Activated naive CD4-positive, alpha-beta T cell treated with anti-CD3 and anti-CD28 coated beads, Interleukin-2, amount 50 U/mL, for 72 hours (primary cell): Measurements from ENCODE around the gene IL24. TPM values are rescaled to one million over a fixed set of nuclear protein-coding genes. Genes with fewer than 3 reads are reported as not detected.

Source experiments
- ATAC-seq, 2 donors: fragments of 150-1000 bp; cut with Tn5 transposase; 2 replicates each; pipeline ENCODE4 v1.10.0; 2021; ENCODE audit warnings: mild to moderate bottlenecking in 2 of 2, moderate library complexity in 2 of 2
- DNase-seq, 2 donors: peaks; one replicate each; pipeline ENCODE4 v3.0.0; 2021 to 2022; ENCODE audit warnings: low spot score in 2 of 2
- H3K27ac Mint-ChIP-seq, 2 donors: one replicate each; pipeline ENCODE4 v1.8.0; 2022; ENCODE audit warnings: mild to moderate bottlenecking in 2 of 2, mixed read lengths in 2 of 2
- H3K36me3 Mint-ChIP-seq, 2 donors: one replicate each; pipeline ENCODE4 v1.8.0; 2022; ENCODE audit warnings: mixed read lengths in 2 of 2
- H3K9me3 Mint-ChIP-seq, 2 donors: one replicate each; pipeline ENCODE4 v1.8.0; 2022; ENCODE audit warnings: mixed read lengths in 2 of 2
- total RNA-seq, 2 donors: library from RNA; stranded (reverse); gene quantifications; one replicate each; pipeline ENCODE4 v1.2.3, GENCODE V29; 2022

Gene IL24
- total RNA-seq, 2 donors from 2014 or later: 19.0 to 22.2 TPM

- Mint-ChIP-seq H3K36me3 (peaks cover 0 to 5% of the 10 kb centered on the region in 2 donors), H3K9me3 (peaks cover 5 to 6% of the 10 kb centered on the region in 2 donors), H3K27ac (no peak overlapping the region)
- DNase-seq: no peak
- no peak for ATAC-seq
Measured at GRCh38 chr1:206868264-206868663, 29.0 kb upstream of the IL24 start.

GRCh38 chr1:206872139-206872538, 25.1 kb upstream of the IL24 start:
- Mint-ChIP-seq H3K9me3 (peaks cover 9 to 23% of the 10 kb centered on the region in 2 donors), H3K27ac (no peak overlapping the region), H3K36me3 (peaks cover 13 to 22% of the 10 kb centered on the region in 2 donors)
- no peak for ATAC-seq
- DNase-seq: no peak

- peaks cover 20 to 33% of the 10 kb centered on the region in 2 donors for H3K36me3 Mint-ChIP-seq
- H3K27ac Mint-ChIP-seq: no peak overlapping the region
- DNase-seq: no peak
- no peak for ATAC-seq
- H3K9me3 Mint-ChIP-seq: peaks cover 15 to 30% of the 10 kb centered on the region in 2 donors
Measured at GRCh38 chr1:206873603-206874188, 23.5 kb upstream of the IL24 start.

- DNase-seq: no peak
- Mint-ChIP-seq H3K36me3 (peaks cover 20 to 43% of the 10 kb centered on the region in 2 donors), H3K27ac (no peak overlapping the region), H3K9me3 (peaks cover 15 to 37% of the 10 kb centered on the region in 2 donors)
- no peak for ATAC-seq
Measured at GRCh38 chr1:206875752-206876377, 21.4 kb upstream of the IL24 start.

GRCh38 chr1:206878456-206878855, 18.8 kb upstream of the IL24 start:
- peaks cover 10 to 30% of the 10 kb centered on the region in 2 donors for H3K9me3 Mint-ChIP-seq
- no peak overlapping the region for H3K27ac Mint-ChIP-seq
- peaks cover 20 to 38% of the 10 kb centered on the region in 2 donors for H3K36me3 Mint-ChIP-seq
- DNase-seq: no peak
- ATAC-seq: no peak

- Mint-ChIP-seq H3K27ac (no peak overlapping the region), H3K9me3 (peaks cover 10 to 23% of the 10 kb centered on the region in 2 donors), H3K36me3 (peaks cover 17 to 33% of the 10 kb centered on the region in 2 donors)
- DNase-seq (no peak), ATAC-seq (peak; percentile 63 to 69)
Measured at GRCh38 chr1:206880314-206880713, 16.9 kb upstream of the IL24 start.

- DNase-seq (no peak), ATAC-seq (no peak)
- Mint-ChIP-seq H3K27ac (no peak overlapping the region), H3K9me3 (peaks cover 7 to 14% of the 10 kb centered on the region in 2 donors), H3K36me3 (peaks cover 7 to 21% of the 10 kb centered on the region in 2 donors)
Measured at GRCh38 chr1:206882555-206882954, 14.7 kb upstream of the IL24 start.

- ATAC-seq (no peak), DNase-seq (no peak)
- H3K36me3 Mint-ChIP-seq: peaks cover 4 to 15% of the 10 kb centered on the region in 2 donors
- no peak overlapping the region for H3K27ac Mint-ChIP-seq
- H3K9me3 Mint-ChIP-seq: peaks cover 5 to 12% of the 10 kb centered on the region in 2 donors
Measured at GRCh38 chr1:206883160-206883559, 14.1 kb upstream of the IL24 start.

GRCh38 chr1:206883876-206884275, 13.4 kb upstream of the IL24 start:
- ATAC-seq: no peak
- Mint-ChIP-seq H3K27ac (no peak overlapping the region), H3K9me3 (peaks cover 0 to 6% of the 10 kb centered on the region in 2 donors), H3K36me3 (peaks cover 0 to 9% of the 10 kb centered on the region in 2 donors)
- no peak for DNase-seq

- ATAC-seq (no peak), DNase-seq (no peak)
- H3K27ac Mint-ChIP-seq: no peak overlapping the region
Measured at GRCh38 chr1:206885341-206886060, 11.7 kb upstream of the IL24 start.

GRCh38 chr1:206886831-206887230, 10.4 kb upstream of the IL24 start:
- DNase-seq (no peak), ATAC-seq (no peak)
- H3K27ac Mint-ChIP-seq: no peak overlapping the region
- H3K36me3 Mint-ChIP-seq: no peaks in the 10 kb centered on the region
- H3K9me3 Mint-ChIP-seq: no peaks in the 10 kb centered on the region

More at GRCh38 chr1:206885341-206886060, 11.7 kb upstream of the IL24 start:
- H3K36me3 Mint-ChIP-seq: no peaks in the 10 kb centered on the region
- no peaks in the 10 kb centered on the region for H3K9me3 Mint-ChIP-seq

- DNase-seq (no peak), ATAC-seq (no peak)
Measured at GRCh38 chr1:206887701-206888100, 9.5 kb upstream of the IL24 start.

GRCh38 chr1:206890125-206891060, 6.8 kb upstream of the IL24 start:
- peak; percentile 50 to 92 for ATAC-seq
- no peaks in the 10 kb centered on the region for H3K9me3 Mint-ChIP-seq
- H3K36me3 Mint-ChIP-seq: no peaks in the 10 kb centered on the region
- peak overlapping the region; percentile 17 to 73 for H3K27ac Mint-ChIP-seq
- no peak for DNase-seq

More at GRCh38 chr1:206887701-206888100, 9.5 kb upstream of the IL24 start:
- Mint-ChIP-seq H3K27ac (no peak overlapping the region), H3K9me3 (no peaks in the 10 kb centered on the region), H3K36me3 (no peaks in the 10 kb centered on the region)

GRCh38 chr1:206891412-206891811, 5.8 kb upstream of the IL24 start:
- DNase-seq: no peak
- Mint-ChIP-seq H3K9me3 (no peaks in the 10 kb centered on the region), H3K36me3 (no peaks in the 10 kb centered on the region), H3K27ac (peak overlapping the region in 1 of 2 donors; percentile 73)
- peak; percentile 15 to 54 for ATAC-seq

- H3K9me3 Mint-ChIP-seq: no peaks in the 10 kb centered on the region
- no peak overlapping the region for H3K27ac Mint-ChIP-seq
- ATAC-seq (no peak), DNase-seq (no peak)
- H3K36me3 Mint-ChIP-seq: peaks cover 2 to 3% of the 10 kb centered on the region in 2 donors
Measured at GRCh38 chr1:206892351-206892984, 4.8 kb upstream of the IL24 start.

GRCh38 chr1:206893380-206893779, 3.9 kb upstream of the IL24 start:
- H3K36me3 Mint-ChIP-seq: peaks cover 4 to 6% of the 10 kb centered on the region in 2 donors
- H3K27ac Mint-ChIP-seq: no peak overlapping the region
- DNase-seq (no peak), ATAC-seq (no peak)
- H3K9me3 Mint-ChIP-seq: no peaks in the 10 kb centered on the region
